IMR-90 (cell line): Measurements from ENCODE around the gene ZNF750. TPM values are rescaled to one million over a fixed set of nuclear protein-coding genes. Genes with fewer than 3 reads are reported as not detected.

Experiments used
- ATAC-seq: fragments of 200-7000 bp; cut with Tn5 transposase; 2 replicates; pipeline ENCODE4 v1.9.1; 2020; ENCODE audit warnings: low read depth, mild to moderate bottlenecking, moderate library complexity
- BruUV-seq: library from RNA; stranded (reverse); fragments of 400-500 nt; replicated peaks from 2 replicates; lab custom pipeline; 2021; lab: Mats Ljungman, UMichigan
- CTCF ChIA-PET: fragments of 300-600 bp; formaldehyde crosslinking; extraction: SDS; loops from one replicate; lab custom pipeline; 2021; ENCODE audit warnings: antibody characterized with exemption; lab: Yijun Ruan, JAX
- POLR2A ChIA-PET: fragments of 300-600 bp; sonication (Branson Sonifier 250); formaldehyde crosslinking; loops from one replicate; lab custom pipeline; 2022; ENCODE audit warnings: antibody characterized with exemption; ENCODE audit not compliant: unreplicated experiment; lab: Charles Lee
- DNase-seq: peaks from one replicate; pipeline ENCODE4 v3.0.0; 2013
- H2AFZ ChIP-seq: replicated peaks from 2 replicates; pipeline ENCODE3; 2013; ENCODE audit warnings: low read length, mild to moderate bottlenecking; ENCODE audit not compliant: poor library complexity
- H2AK5ac ChIP-seq: 2 replicates; pipeline ENCODE4 v1.6.1; 2013; ENCODE audit warnings: low read depth, low read length, inconsistent platforms
- H2AK9ac ChIP-seq: replicated peaks from 2 replicates; pipeline ENCODE3; 2013; ENCODE audit warnings: mild to moderate bottlenecking, low read depth, low read length, moderate library complexity; ENCODE audit not compliant: poor library complexity
- H2BK120ac ChIP-seq: 2 replicates; pipeline ENCODE4 v1.6.1; 2013; ENCODE audit warnings: low read depth, low read length, inconsistent platforms
- H2BK15ac ChIP-seq: 3 replicates; pipeline ENCODE4 v1.6.1; 2013; ENCODE audit warnings: low read depth, low read length, inconsistent platforms
- H2BK20ac ChIP-seq: 2 replicates; pipeline ENCODE4 v1.6.1; 2013; ENCODE audit warnings: low read depth, mild to moderate bottlenecking, inconsistent platforms, low read length, moderate library complexity
- H2BK5ac ChIP-seq: 2 replicates; pipeline ENCODE4 v1.6.1; 2013; ENCODE audit warnings: mild to moderate bottlenecking, low read depth, low read length, inconsistent platforms; ENCODE audit not compliant: poor library complexity, severe bottlenecking
- H3K14ac ChIP-seq: replicated peaks from 2 replicates; pipeline ENCODE4 v1.6.1; 2013; ENCODE audit warnings: low read depth, low read length, inconsistent platforms
- H3K18ac ChIP-seq: 2 replicates; pipeline ENCODE4 v1.6.1; 2013; ENCODE audit warnings: low read depth, low read length, control low read depth
- H3K23ac ChIP-seq: 2 replicates; pipeline ENCODE4 v1.6.1; 2013; ENCODE audit warnings: low read depth, low read length, inconsistent platforms
- H3K27ac ChIP-seq: 2 replicates; pipeline ENCODE4 v1.5.1; 2013; ENCODE audit warnings: mild to moderate bottlenecking, control low read depth, low read length; ENCODE audit not compliant: insufficient read depth
- H3K27me3 ChIP-seq: 2 replicates; pipeline ENCODE4 v1.6.1; 2013; ENCODE audit warnings: low read length; ENCODE audit not compliant: control insufficient read depth, insufficient read depth
- H3K36me3 ChIP-seq: 2 replicates; pipeline ENCODE4 v1.6.1; 2013; ENCODE audit warnings: low read length, mixed read lengths; ENCODE audit not compliant: control insufficient read depth, insufficient read depth
- H3K4ac ChIP-seq: 2 replicates; pipeline ENCODE4 v1.6.1; 2013; ENCODE audit warnings: low read depth, low read length, inconsistent platforms
- H3K4me1 ChIP-seq: 2 replicates; pipeline ENCODE4 v1.6.1; 2013; ENCODE audit warnings: low read length, mixed read lengths; ENCODE audit not compliant: control insufficient read depth, insufficient read depth
- H3K4me2 ChIP-seq: 2 replicates; pipeline ENCODE4 v1.6.1; 2013; ENCODE audit warnings: low read depth, mild to moderate bottlenecking, control low read depth, low read length, moderate library complexity
- H3K4me3 ChIP-seq: 2 replicates; pipeline ENCODE4 v1.5.1; 2013; ENCODE audit warnings: low read depth, mild to moderate bottlenecking, control low read depth, low read length, moderate library complexity; ENCODE audit not compliant: insufficient read depth
- H3K56ac ChIP-seq: 2 replicates; pipeline ENCODE4 v1.6.1; 2013; ENCODE audit warnings: low read length, inconsistent platforms; ENCODE audit not compliant: insufficient read depth; ENCODE audit errors: extremely low read depth
- H3K79me1 ChIP-seq, 2 experiments: 2 replicates each; pipeline ENCODE4 v1.6.1; 2013; ENCODE audit warnings: low read length in 2 of 2, inconsistent platforms in 1 of 2, low read depth in 1 of 2
- H3K9ac ChIP-seq: 2 replicates; pipeline ENCODE4 v1.6.1; 2013; ENCODE audit warnings: low read depth, low read length, control low read depth
- H3K9me1 ChIP-seq: 2 replicates; pipeline ENCODE4 v1.6.1; 2013; ENCODE audit warnings: low read length, inconsistent platforms; ENCODE audit not compliant: insufficient read depth
- H3K9me3 ChIP-seq: 2 replicates; pipeline ENCODE4 v1.6.1; 2013; ENCODE audit warnings: low read length; ENCODE audit not compliant: control insufficient read depth, insufficient read depth
- H4K20me1 ChIP-seq: 2 replicates; pipeline ENCODE4 v1.6.1; 2013; ENCODE audit warnings: low read length, inconsistent platforms; ENCODE audit not compliant: insufficient read depth
- H4K5ac ChIP-seq: 2 replicates; pipeline ENCODE4 v1.6.1; 2013; ENCODE audit warnings: mild to moderate bottlenecking, low read depth, low read length, control low read depth
- H4K8ac ChIP-seq, 2 experiments: 2 replicates each; pipeline ENCODE4 v1.6.1; 2013; ENCODE audit warnings: low read depth in 2 of 2, low read length in 2 of 2, control low read depth in 1 of 2, inconsistent platforms in 1 of 2
- H4K91ac ChIP-seq: 2 replicates; pipeline ENCODE4 v1.6.1; 2013; ENCODE audit warnings: low read depth, low read length, inconsistent platforms; ENCODE audit not compliant: insufficient read depth
- BHLHE40 ChIP-seq: fragments of 150-350 bp; IDR thresholded peaks from 2 replicates; pipeline ENCODE4 v1.6.1; 2016; ENCODE audit warnings: mild to moderate bottlenecking, low read depth, low read length
- CEBPB ChIP-seq: IDR thresholded peaks from 2 replicates; pipeline ENCODE4 v1.6.1; 2012; ENCODE audit warnings: low read depth, low read length, improper control_type of control experiment
- CHD1 ChIP-seq: IDR thresholded peaks from 2 replicates; pipeline ENCODE4 v1.6.1; 2012; ENCODE audit warnings: low read depth, low read length, improper control_type of control experiment
- CTCF ChIP-seq: conservative IDR thresholded peaks from 2 replicates; pipeline ENCODE4 v1.5.1; 2012; ENCODE audit warnings: mild to moderate bottlenecking, low read depth, low read length, improper control_type of control experiment
- ELK1 ChIP-seq: fragments of 150-350 bp; IDR thresholded peaks from 2 replicates; pipeline ENCODE4 v1.6.1; 2016; ENCODE audit warnings: low read depth, mild to moderate bottlenecking, low read length, moderate library complexity, borderline replicate concordance
- FOS ChIP-seq: fragments of 150-350 bp; IDR thresholded peaks from 2 replicates; pipeline ENCODE4 v1.6.1; 2016; ENCODE audit warnings: low read depth, low read length
- MAFK ChIP-seq: IDR thresholded peaks from 2 replicates; pipeline ENCODE4 v1.6.1; 2012; ENCODE audit warnings: low read depth, low read length, improper control_type of control experiment
- MAZ ChIP-seq: IDR thresholded peaks from 2 replicates; pipeline ENCODE4 v1.6.1; 2012; ENCODE audit warnings: low read depth, mild to moderate bottlenecking, low read length, improper control_type of control experiment, moderate library complexity, borderline replicate concordance
- MXI1 ChIP-seq: IDR thresholded peaks from 2 replicates; pipeline ENCODE4 v1.6.1; 2012; ENCODE audit warnings: low read depth, mild to moderate bottlenecking, low read length, moderate library complexity, borderline replicate concordance
- NFE2L2 ChIP-seq: fragments of 150-350 bp; IDR thresholded peaks from 2 replicates; pipeline ENCODE4 v1.6.1; 2016; ENCODE audit warnings: low read depth, mild to moderate bottlenecking, low read length
- POLR2A ChIP-seq: IDR thresholded peaks from 2 replicates; pipeline ENCODE4 v1.6.1; 2012; ENCODE audit warnings: mild to moderate bottlenecking, low read depth, low read length
- RAD21 ChIP-seq: IDR thresholded peaks from 2 replicates; pipeline ENCODE4 v1.6.1; 2012; ENCODE audit warnings: low read length, improper control_type of control experiment
- RCOR1 ChIP-seq: IDR thresholded peaks from 2 replicates; pipeline ENCODE4 v1.6.1; 2012; ENCODE audit warnings: mild to moderate bottlenecking, low read length, improper control_type of control experiment; ENCODE audit not compliant: insufficient replicate concordance
- RFX5 ChIP-seq: IDR thresholded peaks from 2 replicates; pipeline ENCODE4 v1.8.0; 2012; ENCODE audit warnings: low read depth, mild to moderate bottlenecking, low read length, moderate library complexity
- SMC3 ChIP-seq: fragments of 150-350 bp; IDR thresholded peaks from 2 replicates; pipeline ENCODE4 v1.6.1; 2016; ENCODE audit warnings: low read depth, mild to moderate bottlenecking, antibody characterized with exemption, low read length, moderate library complexity
- USF2 ChIP-seq: fragments of 150-350 bp; IDR thresholded peaks from 2 replicates; pipeline ENCODE4 v1.6.1; 2017; ENCODE audit warnings: mild to moderate bottlenecking, antibody characterized with exemption, low read length, low read depth
- WGBS, 2 experiments: methylation state at CpG; one replicate each; pipeline versions ENCODE4 v1.1.5 to v1.1.7; 2013; ENCODE audit warnings: missing lambda C conversion rate in 2 of 2; ENCODE audit not compliant: insufficient read length in 1 of 2; ENCODE audit errors: extremely low coverage in 2 of 2; 5-methylcytosine and 5-hydroxymethylcytosine counted together
- dilution Hi-C: fragments of 300-500 bp; cut with HindIII; formaldehyde crosslinking; loops from one replicate; pipeline ENCODE4 v1.14.3; 2018; ENCODE audit warnings: low sequenced_read_pairs; ENCODE audit not compliant: unreplicated experiment
- in situ Hi-C: fragments of 300-500 bp; cut with MboI; formaldehyde crosslinking; loops from 3 replicates; pipeline ENCODE4 v1.14.3; 2019; ENCODE audit warnings: low sequenced_read_pairs, inconsistent platforms, mixed read lengths
- intact Hi-C: fragments of 100-400 bp; cut with micrococcal nuclease; formaldehyde crosslinking; loops from 2 replicates; pipeline ENCODE4 v1.10.0; 2022
- polyA plus RNA-seq, 3 experiments: library from polyadenylated mRNA; depleted of rRNA; stranded (reverse); fragments of >200 nt; gene quantifications; 2 replicates each; pipeline ENCODE4 v1.2.3, GENCODE V29; 2012; ENCODE audit warnings: low replicate concordance in 1 of 3
- total RNA-seq: library from RNA; depleted of rRNA; stranded (reverse); fragments of >200 nt; gene quantifications from 2 replicates; pipeline ENCODE4 v1.2.3, GENCODE V29; 2012

Gene ZNF750
- total and polyA plus RNA-seq, 2 of the 4 experiments (the other 2 are of a cell fraction): not detected

- in situ Hi-C loops (no loop called here), intact Hi-C loops (no loop called here), dilution Hi-C loops (no loop called here)
- Histone ChIP-seq H3K9me3 (no peaks in the 10 kb centered on the region), H3K4ac (no peak overlapping the region), H2BK120ac (no peak overlapping the region), H3K18ac (no peak overlapping the region), H4K5ac (no peak overlapping the region), H3K9me1 (peaks cover 5% of the 10 kb centered on the region; the same call in 1 of the 2 replicates), H3K27ac (no peak overlapping the region), H2BK20ac (no peak overlapping the region), H3K4me2 (no peak overlapping the region), H3K27me3 (no peaks in the 10 kb centered on the region), H2AFZ (no peak overlapping the region), H3K36me3 (peaks cover 4% of the 10 kb centered on the region; the same call in 1 of the 2 replicates), H4K8ac (no peak overlapping the region), H3K4me3 (no peak overlapping the region), H2BK15ac (no peak overlapping the region), H2AK9ac (no peak overlapping the region), H3K4me1 (no peaks in the 10 kb centered on the region; the same call in 1 of the 2 replicates), H3K79me1 (peaks cover 6 to 39% of the 10 kb centered on the region in 2 experiments), H3K56ac (no peak overlapping the region), H4K91ac (no peak overlapping the region), H2BK5ac (no peak overlapping the region), H4K20me1 (no peaks in the 10 kb centered on the region; the same call in 1 of the 2 replicates), H3K9ac (no peak overlapping the region), H3K23ac (no peak overlapping the region), H3K14ac (no peak overlapping the region), H2AK5ac (no peak overlapping the region)
- no peak for DNase-seq
- TF ChIP-seq BHLHE40 (no peak), POLR2A (no peak), MAFK (no peak), CHD1 (no peak), MXI1 (no peak), USF2 (no peak), MAZ (no peak), ELK1 (no peak), CTCF (no peak), SMC3 (no peak), RCOR1 (no peak), RFX5 (no peak), CEBPB (no peak), NFE2L2 (no peak), RAD21 (no peak), FOS (no peak)
- no peak for ATAC-seq
- CTCF ChIA-PET: no interaction called here
- POLR2A ChIA-PET: no interaction called here
- no TSS peak for BruUV-seq
- no CpG with 5 or more reads among the region's 11 CpGs for WGBS, 2 experiments
Measured at GRCh38 chr17:82854226-82854625, 14.4 kb upstream of the ZNF750 start.
